Liver (tissue), 9 donors: ENCODE measurements around the gene CCDC201. TPM values are rescaled to one million over a fixed set of nuclear protein-coding genes. Genes with fewer than 3 reads are reported as not detected.

Source experiments
- DNase-seq: peaks from one replicate; pipeline ENCODE4 v3.0.0-alpha.2; 2017; ENCODE audit warnings: low spot score
- H3K27ac ChIP-seq, 2 donors: one replicate each; pipeline ENCODE4 v1.7.0; 2013; ENCODE audit warnings: inconsistent platforms in 2 of 2, low read length in 2 of 2, control low read depth in 1 of 2, low read depth in 1 of 2, mild to moderate bottlenecking in 1 of 2
- H3K27me3 ChIP-seq, 4 donors: one replicate each; pipeline versions ENCODE4 v1.6.1 to v1.7.0; 2013; ENCODE audit warnings: low read length in 3 of 4, inconsistent platforms in 1 of 4, mild to moderate bottlenecking in 1 of 4, moderate library complexity in 1 of 4; ENCODE audit not compliant: control insufficient read depth in 4 of 4, insufficient read depth in 4 of 4
- H3K36me3 ChIP-seq, 4 donors: one replicate each; pipeline versions ENCODE4 v1.6.1 to v1.7.0; 2013; ENCODE audit warnings: low read length in 3 of 4, mild to moderate bottlenecking in 3 of 4, low read depth in 1 of 4, moderate library complexity in 1 of 4; ENCODE audit not compliant: control insufficient read depth in 4 of 4, insufficient read depth in 3 of 4
- H3K4me1 ChIP-seq, 4 donors: one replicate each; pipeline versions ENCODE4 v1.6.1 to v1.7.0; 2013; ENCODE audit warnings: low read length in 3 of 4, mild to moderate bottlenecking in 3 of 4, moderate library complexity in 1 of 4; ENCODE audit not compliant: control insufficient read depth in 4 of 4, insufficient read depth in 4 of 4
- H3K4me3 ChIP-seq, 3 donors: one replicate each; pipeline versions ENCODE4 v1.6.1 to v1.7.0; 2013; ENCODE audit warnings: low read length in 3 of 3, control low read depth in 1 of 3, low read depth in 1 of 3, mild to moderate bottlenecking in 1 of 3
- H3K9ac ChIP-seq, 2 donors: one replicate each; pipeline ENCODE4 v1.7.0; 2013; ENCODE audit warnings: low read length in 2 of 2, mild to moderate bottlenecking in 2 of 2, moderate library complexity in 2 of 2, control low read depth in 1 of 2, low read depth in 1 of 2
- H3K9me3 ChIP-seq, 4 donors: one replicate each; pipeline versions ENCODE4 v1.6.1 to v1.7.0; 2013; ENCODE audit warnings: low read length in 3 of 4; ENCODE audit not compliant: control insufficient read depth in 4 of 4
- ATF3 ChIP-seq: IDR thresholded peaks from 2 replicates; pipeline ENCODE4 v1.6.1; 2016; ENCODE audit warnings: antibody characterized with exemption
- EGR1 ChIP-seq, 2 donors: IDR thresholded peaks; 2 replicates each; pipeline ENCODE4 v1.6.1; 2016 to 2018; ENCODE audit warnings: antibody characterized with exemption in 2 of 2, low read depth in 2 of 2
- FOXA1 ChIP-seq: IDR thresholded peaks from 2 replicates; pipeline ENCODE4 v1.6.1; 2016; ENCODE audit warnings: antibody characterized with exemption
- FOXA2 ChIP-seq: IDR thresholded peaks from 2 replicates; pipeline ENCODE4 v1.6.1; 2016; ENCODE audit warnings: antibody characterized with exemption
- HNF4G ChIP-seq: IDR thresholded peaks from 2 replicates; pipeline ENCODE4 v1.6.1; 2016; ENCODE audit warnings: antibody characterized with exemption
- JUND ChIP-seq, 2 donors: IDR thresholded peaks; 2 replicates each; pipeline ENCODE4 v1.6.1; 2016; ENCODE audit warnings: antibody characterized with exemption in 2 of 2
- RAD21 ChIP-seq, 2 donors: IDR thresholded peaks; 2 replicates each; pipeline ENCODE4 v1.6.1; 2016; ENCODE audit warnings: antibody characterized with exemption in 2 of 2, mild to moderate bottlenecking in 2 of 2
- RXRA ChIP-seq, 2 donors: IDR thresholded peaks; 2 replicates each; pipeline ENCODE4 v1.6.1; 2017 to 2018; ENCODE audit warnings: antibody characterized with exemption in 2 of 2, mild to moderate bottlenecking in 1 of 2
- SP1 ChIP-seq: IDR thresholded peaks from 2 replicates; pipeline ENCODE4 v1.6.1; 2018; ENCODE audit warnings: antibody characterized with exemption, mild to moderate bottlenecking
- TAF1 ChIP-seq: conservative IDR thresholded peaks from 2 replicates; pipeline ENCODE4 v1.6.1; 2016; ENCODE audit warnings: antibody characterized with exemption, mild to moderate bottlenecking
- YY1 ChIP-seq: IDR thresholded peaks from 2 replicates; pipeline ENCODE4 v1.6.1; 2016; ENCODE audit warnings: antibody characterized with exemption, mild to moderate bottlenecking
- WGBS: extraction: QIAGEN DNeasy Blood & Tissue Kit; methylation state at CpG from one replicate; pipeline ENCODE4 v1.1.7; 2013; 5-methylcytosine and 5-hydroxymethylcytosine counted together
- polyA plus RNA-seq, 2 donors: library from polyadenylated mRNA; stranded (reverse) in 1 of 2; unstranded in 1 of 2; fragments of 200-250 nt in 1 of 2; fragments of >200 nt in 1 of 2; fragmentation: Nextera tagmentation in 1 of 2; extraction: Ambion mirVana in 1 of 2; gene quantifications; one replicate each; pipeline versions ENCODE4 v1.2.1 to v1.2.3, GENCODE V29; 2013 to 2015
- total RNA-seq, 2 donors: library from RNA; depleted of rRNA; stranded (reverse); fragments of >200 nt; gene quantifications; one replicate each; pipeline ENCODE4 v1.2.3, GENCODE V29; 2014
- TF ChIP-seq, protein P1 (sequence below): fragments of 150-350 bp; IDR thresholded peaks from 2 replicates; pipeline ENCODE4 v1.5.1; 2017; ENCODE audit warnings: improper control_type of control experiment, low read depth, low read length; ENCODE audit not compliant: missing input control
- TF ChIP-seq, protein P2 (sequence below): IDR thresholded peaks from 2 replicates; pipeline ENCODE4 v1.6.1; 2016; ENCODE audit warnings: antibody characterized with exemption
- TF ChIP-seq, protein P3 (sequence below): IDR thresholded peaks from 2 replicates; pipeline ENCODE4 v1.6.1; 2016; ENCODE audit warnings: antibody characterized with exemption
- donor health status: healthy.
- donor health status: healthy.
- donor health status: healthy.
- donor health status: healthy.
- donor health status: healthy.

The CCDC201 gene
- total and polyA plus RNA-seq, 4 donors: not detected

DNA sequence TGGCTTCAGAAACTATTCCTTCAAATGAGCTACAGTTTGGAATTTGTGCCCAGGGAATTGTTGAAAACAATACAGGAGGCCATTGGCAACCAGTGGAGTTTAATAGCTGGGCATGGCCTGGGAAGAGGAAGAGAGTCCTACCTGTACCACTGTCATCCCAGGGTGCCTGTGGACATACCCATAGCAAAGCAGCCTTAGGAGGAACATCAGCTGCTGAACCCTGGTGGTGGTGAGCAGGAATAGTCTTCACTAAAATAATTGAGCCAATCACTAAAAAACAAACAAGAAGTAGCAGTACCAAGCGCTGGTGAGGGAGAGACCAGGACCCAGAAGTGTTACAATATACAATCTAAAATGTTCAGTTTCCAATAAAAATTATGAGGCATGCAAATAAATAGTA, 29.9 kb upstream of the CCDC201 start:
- WGBS: 91% methylated on average over 1 of the region's 1 CpG
- DNase-seq: no peak
- H3K27ac ChIP-seq: no peak overlapping the region
- H3K9ac ChIP-seq: no peak overlapping the region
- no peaks in the 10 kb centered on the region for H3K9me3 ChIP-seq
- TF ChIP-seq FOXA1 (no peak), EGR1 (IDR thresholded peaks at IDR 0.05; ENCODE audit: low read depth in 2 of 2) (no peak), RAD21 (IDR thresholded peaks at IDR 0.05) (peak; percentile 38 to 68)
- TF ChIP-seq, protein P1, sequence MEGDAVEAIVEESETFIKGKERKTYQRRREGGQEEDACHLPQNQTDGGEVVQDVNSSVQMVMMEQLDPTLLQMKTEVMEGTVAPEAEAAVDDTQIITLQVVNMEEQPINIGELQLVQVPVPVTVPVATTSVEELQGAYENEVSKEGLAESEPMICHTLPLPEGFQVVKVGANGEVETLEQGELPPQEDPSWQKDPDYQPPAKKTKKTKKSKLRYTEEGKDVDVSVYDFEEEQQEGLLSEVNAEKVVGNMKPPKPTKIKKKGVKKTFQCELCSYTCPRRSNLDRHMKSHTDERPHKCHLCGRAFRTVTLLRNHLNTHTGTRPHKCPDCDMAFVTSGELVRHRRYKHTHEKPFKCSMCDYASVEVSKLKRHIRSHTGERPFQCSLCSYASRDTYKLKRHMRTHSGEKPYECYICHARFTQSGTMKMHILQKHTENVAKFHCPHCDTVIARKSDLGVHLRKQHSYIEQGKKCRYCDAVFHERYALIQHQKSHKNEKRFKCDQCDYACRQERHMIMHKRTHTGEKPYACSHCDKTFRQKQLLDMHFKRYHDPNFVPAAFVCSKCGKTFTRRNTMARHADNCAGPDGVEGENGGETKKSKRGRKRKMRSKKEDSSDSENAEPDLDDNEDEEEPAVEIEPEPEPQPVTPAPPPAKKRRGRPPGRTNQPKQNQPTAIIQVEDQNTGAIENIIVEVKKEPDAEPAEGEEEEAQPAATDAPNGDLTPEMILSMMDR: peak; percentile 27
- TF ChIP-seq, protein P2, sequence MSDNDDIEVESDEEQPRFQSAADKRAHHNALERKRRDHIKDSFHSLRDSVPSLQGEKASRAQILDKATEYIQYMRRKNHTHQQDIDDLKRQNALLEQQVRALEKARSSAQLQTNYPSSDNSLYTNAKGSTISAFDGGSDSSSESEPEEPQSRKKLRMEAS: no peak
- H3K27me3 ChIP-seq: no peaks in the 10 kb centered on the region
- H3K4me1 ChIP-seq: no peaks in the 10 kb centered on the region
- H3K4me3 ChIP-seq: no peak overlapping the region
- H3K36me3 ChIP-seq: no peaks in the 10 kb centered on the region

DNA sequence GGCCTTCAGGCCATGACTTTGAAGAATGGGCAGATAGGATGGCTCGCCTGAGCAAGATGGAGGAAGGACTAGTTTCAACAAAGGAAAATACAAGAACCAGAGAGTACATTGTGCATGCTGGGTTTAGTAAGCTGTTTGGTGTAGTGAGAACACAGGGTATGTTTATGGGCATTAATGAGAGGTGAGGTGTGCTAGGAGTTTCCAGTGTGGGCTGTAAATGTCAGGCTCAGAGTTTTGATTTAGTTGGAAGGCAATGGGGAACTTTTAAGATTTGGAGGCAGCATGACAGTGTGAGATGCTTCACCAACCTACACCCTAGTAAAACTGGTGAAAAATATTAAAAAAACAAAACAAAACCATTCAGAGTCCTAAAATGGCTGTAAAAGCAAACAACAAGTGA, 28.7 kb upstream of the CCDC201 start:
- Histone ChIP-seq H3K9me3 (no peaks in the 10 kb centered on the region), H3K36me3 (no peaks in the 10 kb centered on the region), H3K27me3 (no peaks in the 10 kb centered on the region), H3K9ac (no peak overlapping the region), H3K27ac (no peak overlapping the region), H3K4me1 (no peaks in the 10 kb centered on the region), H3K4me3 (no peak overlapping the region)
- DNase-seq: no peak
- no peak for TF ChIP-seq TAF1
- TF ChIP-seq, protein P3, sequence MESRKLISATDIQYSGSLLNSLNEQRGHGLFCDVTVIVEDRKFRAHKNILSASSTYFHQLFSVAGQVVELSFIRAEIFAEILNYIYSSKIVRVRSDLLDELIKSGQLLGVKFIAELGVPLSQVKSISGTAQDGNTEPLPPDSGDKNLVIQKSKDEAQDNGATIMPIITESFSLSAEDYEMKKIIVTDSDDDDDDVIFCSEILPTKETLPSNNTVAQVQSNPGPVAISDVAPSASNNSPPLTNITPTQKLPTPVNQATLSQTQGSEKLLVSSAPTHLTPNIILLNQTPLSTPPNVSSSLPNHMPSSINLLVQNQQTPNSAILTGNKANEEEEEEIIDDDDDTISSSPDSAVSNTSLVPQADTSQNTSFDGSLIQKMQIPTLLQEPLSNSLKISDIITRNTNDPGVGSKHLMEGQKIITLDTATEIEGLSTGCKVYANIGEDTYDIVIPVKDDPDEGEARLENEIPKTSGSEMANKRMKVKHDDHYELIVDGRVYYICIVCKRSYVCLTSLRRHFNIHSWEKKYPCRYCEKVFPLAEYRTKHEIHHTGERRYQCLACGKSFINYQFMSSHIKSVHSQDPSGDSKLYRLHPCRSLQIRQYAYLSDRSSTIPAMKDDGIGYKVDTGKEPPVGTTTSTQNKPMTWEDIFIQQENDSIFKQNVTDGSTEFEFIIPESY: no peak
- 91% methylated on average over 1 of the region's 1 CpG for WGBS

DNA sequence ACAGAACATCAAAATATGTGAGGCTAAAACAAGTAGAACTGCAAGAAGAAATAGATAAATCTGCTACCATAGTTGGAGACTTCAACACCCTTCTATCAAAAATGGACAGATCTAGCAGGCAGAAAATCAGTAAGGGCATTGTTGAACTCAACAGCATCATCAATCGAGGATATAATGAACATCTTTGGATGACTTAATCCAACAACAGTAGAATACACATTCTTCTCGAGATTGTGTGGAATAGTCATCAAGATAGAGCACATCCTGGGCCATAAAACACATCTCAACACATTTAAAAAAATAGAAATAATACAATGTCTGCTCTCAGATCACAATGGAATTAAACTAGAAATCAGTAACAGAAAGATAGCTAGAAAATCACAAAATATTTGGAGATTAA, 25.3 kb upstream of the CCDC201 start:
- 83% methylated on average over 2 of the region's 2 CpGs for WGBS
- Histone ChIP-seq H3K36me3 (no peaks in the 10 kb centered on the region), H3K27me3 (no peaks in the 10 kb centered on the region), H3K4me1 (no peaks in the 10 kb centered on the region), H3K4me3 (no peak overlapping the region), H3K27ac (no peak overlapping the region), H3K9me3 (no peaks in the 10 kb centered on the region), H3K9ac (no peak overlapping the region)
- no peak for DNase-seq
- TF ChIP-seq, protein P3: no peak
- TF ChIP-seq YY1 (no peak), ATF3 (no peak), FOXA2 (no peak), JUND (IDR thresholded peaks at IDR 0.05) (no peak), RXRA (IDR thresholded peaks at IDR 0.05) (no peak), EGR1 (IDR thresholded peaks at IDR 0.05; ENCODE audit: low read depth in 2 of 2) (no peak), SP1 (no peak), HNF4G (no peak), FOXA1 (no peak)
- TF ChIP-seq, protein P2: no peak
